ENCODE measurements around the gene SOCS2.

DNA sequence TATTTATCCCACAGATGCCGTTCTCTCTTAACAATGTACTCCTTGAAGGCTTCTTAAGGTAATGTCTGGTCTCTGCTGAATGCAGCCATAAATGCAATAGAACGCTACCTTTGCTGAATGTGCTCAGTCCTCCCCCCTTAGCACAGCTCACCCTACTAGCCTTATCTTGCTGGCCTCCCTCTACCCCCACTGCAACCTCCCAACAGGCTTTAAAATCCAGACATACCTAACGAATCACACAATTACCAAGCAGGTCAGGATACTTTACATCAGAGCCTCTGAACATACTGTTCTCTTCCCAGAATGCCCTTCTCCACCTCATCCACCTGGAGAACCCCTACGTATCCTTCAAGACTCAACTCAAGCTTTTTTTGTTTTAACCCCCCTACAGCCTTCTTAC, 53.7 kb downstream of the SOCS2 start:
- TF ChIP-seq, protein P1, sequence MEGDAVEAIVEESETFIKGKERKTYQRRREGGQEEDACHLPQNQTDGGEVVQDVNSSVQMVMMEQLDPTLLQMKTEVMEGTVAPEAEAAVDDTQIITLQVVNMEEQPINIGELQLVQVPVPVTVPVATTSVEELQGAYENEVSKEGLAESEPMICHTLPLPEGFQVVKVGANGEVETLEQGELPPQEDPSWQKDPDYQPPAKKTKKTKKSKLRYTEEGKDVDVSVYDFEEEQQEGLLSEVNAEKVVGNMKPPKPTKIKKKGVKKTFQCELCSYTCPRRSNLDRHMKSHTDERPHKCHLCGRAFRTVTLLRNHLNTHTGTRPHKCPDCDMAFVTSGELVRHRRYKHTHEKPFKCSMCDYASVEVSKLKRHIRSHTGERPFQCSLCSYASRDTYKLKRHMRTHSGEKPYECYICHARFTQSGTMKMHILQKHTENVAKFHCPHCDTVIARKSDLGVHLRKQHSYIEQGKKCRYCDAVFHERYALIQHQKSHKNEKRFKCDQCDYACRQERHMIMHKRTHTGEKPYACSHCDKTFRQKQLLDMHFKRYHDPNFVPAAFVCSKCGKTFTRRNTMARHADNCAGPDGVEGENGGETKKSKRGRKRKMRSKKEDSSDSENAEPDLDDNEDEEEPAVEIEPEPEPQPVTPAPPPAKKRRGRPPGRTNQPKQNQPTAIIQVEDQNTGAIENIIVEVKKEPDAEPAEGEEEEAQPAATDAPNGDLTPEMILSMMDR (conservative IDR thresholded peaks at IDR 0.05; ENCODE audit: low read length) = no peak
- no peak for TF ChIP-seq EZH2phosphoT487 (IDR thresholded peaks at IDR 0.05; ENCODE audit: borderline replicate concordance, low read depth, low read length)
